ENCODE data around the gene NMT1.
A peak's percentile ranks its signal among the peaks of the same experiment; 100 is the strongest.

The NMT1 gene

GRCh38 chr17:45115015-45115625 lies 54.0 kb downstream of the NMT1 start:
- no peaks in the 10 kb centered on the region for H3K36me3 ChIP-seq (ENCODE audit: control insufficient read depth, insufficient read depth, low read length)

GRCh38 chr17:45115871-45116270 lies 54.8 kb downstream of the NMT1 start:
- H3K27me3 ChIP-seq (ENCODE audit: control insufficient read depth, insufficient read depth, low read length) = no peaks in the 10 kb centered on the region
- no peak overlapping the region for H3K9ac ChIP-seq (ENCODE audit: low read depth, low read length)
- H3K4me1 ChIP-seq (ENCODE audit: control insufficient read depth, insufficient read depth, low read length) = no peaks in the 10 kb centered on the region
- H3K4me3 ChIP-seq (ENCODE audit: low read depth, low read length) = no peak overlapping the region
- H3K9me3 ChIP-seq (ENCODE audit: control insufficient read depth, insufficient read depth, low read length) = no peaks in the 10 kb centered on the region
- H3K36me3 ChIP-seq (ENCODE audit: control insufficient read depth, insufficient read depth, low read length) = no peaks in the 10 kb centered on the region
- no peak overlapping the region for H3K27ac ChIP-seq (ENCODE audit: low read depth, low read length)

More at GRCh38 chr17:45115015-45115625, 54.0 kb downstream of the NMT1 start:
- Histone ChIP-seq H3K4me3 (ENCODE audit: low read depth, low read length) (no peak overlapping the region), H3K27ac (ENCODE audit: low read depth, low read length) (no peak overlapping the region), H3K4me1 (ENCODE audit: control insufficient read depth, insufficient read depth, low read length) (no peaks in the 10 kb centered on the region), H3K9ac (ENCODE audit: low read depth, low read length) (no peak overlapping the region), H3K27me3 (ENCODE audit: control insufficient read depth, insufficient read depth, low read length) (no peaks in the 10 kb centered on the region), H3K9me3 (ENCODE audit: control insufficient read depth, insufficient read depth, low read length) (no peaks in the 10 kb centered on the region)

GRCh38 chr17:45116434-45117016 lies 55.4 kb downstream of the NMT1 start:
- Histone ChIP-seq H3K9ac (ENCODE audit: low read depth, low read length) (no peak overlapping the region), H3K4me1 (ENCODE audit: control insufficient read depth, insufficient read depth, low read length) (no peaks in the 10 kb centered on the region), H3K4me3 (ENCODE audit: low read depth, low read length) (no peak overlapping the region), H3K36me3 (ENCODE audit: control insufficient read depth, insufficient read depth, low read length) (no peaks in the 10 kb centered on the region), H3K27ac (ENCODE audit: low read depth, low read length) (no peak overlapping the region), H3K9me3 (ENCODE audit: control insufficient read depth, insufficient read depth, low read length) (no peaks in the 10 kb centered on the region), H3K27me3 (ENCODE audit: control insufficient read depth, insufficient read depth, low read length) (no peaks in the 10 kb centered on the region)

- Histone ChIP-seq H3K27me3 (ENCODE audit: control insufficient read depth, insufficient read depth, low read length) (no peaks in the 10 kb centered on the region), H3K36me3 (ENCODE audit: control insufficient read depth, insufficient read depth, low read length) (no peaks in the 10 kb centered on the region), H3K9me3 (ENCODE audit: control insufficient read depth, insufficient read depth, low read length) (no peaks in the 10 kb centered on the region), H3K9ac (ENCODE audit: low read depth, low read length) (no peak overlapping the region), H3K4me1 (ENCODE audit: control insufficient read depth, insufficient read depth, low read length) (no peaks in the 10 kb centered on the region), H3K27ac (ENCODE audit: low read depth, low read length) (no peak overlapping the region), H3K4me3 (ENCODE audit: low read depth, low read length) (no peak overlapping the region)
Observed at GRCh38 chr17:45117334-45117733, 56.2 kb downstream of the NMT1 start.

GRCh38 chr17:45117848-45118646 lies 56.9 kb downstream of the NMT1 start:
- H3K4me1 ChIP-seq (ENCODE audit: control insufficient read depth, insufficient read depth, low read length) = no peaks in the 10 kb centered on the region
- no peak overlapping the region for H3K4me3 ChIP-seq (ENCODE audit: low read depth, low read length)
- no peak overlapping the region for H3K27ac ChIP-seq (ENCODE audit: low read depth, low read length)
- H3K9ac ChIP-seq (ENCODE audit: low read depth, low read length) = no peak overlapping the region
- H3K27me3 ChIP-seq (ENCODE audit: control insufficient read depth, insufficient read depth, low read length) = no peaks in the 10 kb centered on the region
- no peaks in the 10 kb centered on the region for H3K9me3 ChIP-seq (ENCODE audit: control insufficient read depth, insufficient read depth, low read length)
- no peaks in the 10 kb centered on the region for H3K36me3 ChIP-seq (ENCODE audit: control insufficient read depth, insufficient read depth, low read length)

- Histone ChIP-seq H3K4me1 (ENCODE audit: control insufficient read depth, insufficient read depth, low read length) (no peaks in the 10 kb centered on the region), H3K9ac (ENCODE audit: low read depth, low read length) (no peak overlapping the region), H3K4me3 (ENCODE audit: low read depth, low read length) (no peak overlapping the region), H3K36me3 (ENCODE audit: control insufficient read depth, insufficient read depth, low read length) (no peaks in the 10 kb centered on the region), H3K27ac (ENCODE audit: low read depth, low read length) (no peak overlapping the region), H3K27me3 (ENCODE audit: control insufficient read depth, insufficient read depth, low read length) (no peaks in the 10 kb centered on the region), H3K9me3 (ENCODE audit: control insufficient read depth, insufficient read depth, low read length) (no peaks in the 10 kb centered on the region)
Observed at GRCh38 chr17:45118691-45119090, 57.6 kb downstream of the NMT1 start.

GRCh38 chr17:45119964-45120363 lies 58.8 kb downstream of the NMT1 start:
- H3K27me3 ChIP-seq (ENCODE audit: control insufficient read depth, insufficient read depth, low read length) = no peaks in the 10 kb centered on the region
- H3K9ac ChIP-seq (ENCODE audit: low read depth, low read length) = no peak overlapping the region
- H3K9me3 ChIP-seq (ENCODE audit: control insufficient read depth, insufficient read depth, low read length) = no peaks in the 10 kb centered on the region
- H3K27ac ChIP-seq (ENCODE audit: low read depth, low read length) = no peak overlapping the region
- no peak overlapping the region for H3K4me3 ChIP-seq (ENCODE audit: low read depth, low read length)
- H3K4me1 ChIP-seq (ENCODE audit: control insufficient read depth, insufficient read depth, low read length) = no peaks in the 10 kb centered on the region
- H3K36me3 ChIP-seq (ENCODE audit: control insufficient read depth, insufficient read depth, low read length) = no peaks in the 10 kb centered on the region

GRCh38 chr17:45120558-45120957 lies 59.4 kb downstream of the NMT1 start:
- Histone ChIP-seq H3K27ac (ENCODE audit: low read depth, low read length) (no peak overlapping the region), H3K27me3 (ENCODE audit: control insufficient read depth, insufficient read depth, low read length) (no peaks in the 10 kb centered on the region), H3K4me3 (ENCODE audit: low read depth, low read length) (no peak overlapping the region), H3K9ac (ENCODE audit: low read depth, low read length) (no peak overlapping the region), H3K9me3 (ENCODE audit: control insufficient read depth, insufficient read depth, low read length) (no peaks in the 10 kb centered on the region), H3K4me1 (ENCODE audit: control insufficient read depth, insufficient read depth, low read length) (no peaks in the 10 kb centered on the region), H3K36me3 (ENCODE audit: control insufficient read depth, insufficient read depth, low read length) (no peaks in the 10 kb centered on the region)

- Histone ChIP-seq H3K9ac (ENCODE audit: low read depth, low read length) (no peak overlapping the region), H3K4me3 (ENCODE audit: low read depth, low read length) (no peak overlapping the region), H3K36me3 (ENCODE audit: control insufficient read depth, insufficient read depth, low read length) (no peaks in the 10 kb centered on the region), H3K27me3 (ENCODE audit: control insufficient read depth, insufficient read depth, low read length) (no peaks in the 10 kb centered on the region), H3K27ac (ENCODE audit: low read depth, low read length) (no peak overlapping the region), H3K9me3 (ENCODE audit: control insufficient read depth, insufficient read depth, low read length) (no peaks in the 10 kb centered on the region), H3K4me1 (ENCODE audit: control insufficient read depth, insufficient read depth, low read length) (no peaks in the 10 kb centered on the region)
Observed at GRCh38 chr17:45121055-45121454, 59.9 kb downstream of the NMT1 start.

- Histone ChIP-seq H3K9me3 (ENCODE audit: control insufficient read depth, insufficient read depth, low read length) (no peaks in the 10 kb centered on the region), H3K4me3 (ENCODE audit: low read depth, low read length) (no peak overlapping the region), H3K36me3 (ENCODE audit: control insufficient read depth, insufficient read depth, low read length) (no peaks in the 10 kb centered on the region), H3K4me1 (ENCODE audit: control insufficient read depth, insufficient read depth, low read length) (peaks cover 10% of the 10 kb centered on the region; the same call in 1 of the 2 replicates), H3K27me3 (ENCODE audit: control insufficient read depth, insufficient read depth, low read length) (no peaks in the 10 kb centered on the region), H3K27ac (ENCODE audit: low read depth, low read length) (peak overlapping the region; percentile 29), H3K9ac (ENCODE audit: low read depth, low read length) (no peak overlapping the region)
Observed at GRCh38 chr17:45123076-45123770, 62.1 kb downstream of the NMT1 start.
